Gastrocnemius medialis (tissue), 4 donors: Measurements from ENCODE around the gene FCHSD2.

Source experiments
- POLR2A ChIP-seq, 2 donors: fragments of 450-650 bp; IDR thresholded peaks; one replicate each; pipeline ENCODE4 v1.6.1; 2017; ENCODE audit warnings: antibody characterized with exemption in 2 of 2, mild to moderate bottlenecking in 2 of 2, moderate library complexity in 2 of 2
- TF ChIP-seq, protein P1 (sequence below), 5 experiments: fragments of 450-650 bp in 3 of 5; fragments of 200-600 bp in 2 of 5; sonication (generic) in 2 of 5; IDR thresholded peaks in 4 of 5; conservative IDR thresholded peaks in 1 of 5; 1 replicate in 4 of 5; 2 replicates in 1 of 5; pipeline ENCODE4 v1.5.1; 2016 to 2019; ENCODE audit warnings: antibody characterized with exemption in 5 of 5, mild to moderate bottlenecking in 3 of 5, moderate library complexity in 3 of 5

GRCh38 chr11:72885749-72886609 lies 256.1 kb downstream of the FCHSD2 start:
- TF ChIP-seq, protein P1, sequence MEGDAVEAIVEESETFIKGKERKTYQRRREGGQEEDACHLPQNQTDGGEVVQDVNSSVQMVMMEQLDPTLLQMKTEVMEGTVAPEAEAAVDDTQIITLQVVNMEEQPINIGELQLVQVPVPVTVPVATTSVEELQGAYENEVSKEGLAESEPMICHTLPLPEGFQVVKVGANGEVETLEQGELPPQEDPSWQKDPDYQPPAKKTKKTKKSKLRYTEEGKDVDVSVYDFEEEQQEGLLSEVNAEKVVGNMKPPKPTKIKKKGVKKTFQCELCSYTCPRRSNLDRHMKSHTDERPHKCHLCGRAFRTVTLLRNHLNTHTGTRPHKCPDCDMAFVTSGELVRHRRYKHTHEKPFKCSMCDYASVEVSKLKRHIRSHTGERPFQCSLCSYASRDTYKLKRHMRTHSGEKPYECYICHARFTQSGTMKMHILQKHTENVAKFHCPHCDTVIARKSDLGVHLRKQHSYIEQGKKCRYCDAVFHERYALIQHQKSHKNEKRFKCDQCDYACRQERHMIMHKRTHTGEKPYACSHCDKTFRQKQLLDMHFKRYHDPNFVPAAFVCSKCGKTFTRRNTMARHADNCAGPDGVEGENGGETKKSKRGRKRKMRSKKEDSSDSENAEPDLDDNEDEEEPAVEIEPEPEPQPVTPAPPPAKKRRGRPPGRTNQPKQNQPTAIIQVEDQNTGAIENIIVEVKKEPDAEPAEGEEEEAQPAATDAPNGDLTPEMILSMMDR (IDR thresholded peaks at IDR 0.05 in 4 of 5, conservative IDR thresholded peaks at IDR 0.05 in 1 of 5): no peak
- TF ChIP-seq POLR2A (IDR thresholded peaks at IDR 0.05): no peak
